Left kidney (tissue), 2 donors: ENCODE results near the gene ARL4A. TPM values are rescaled to one million over a fixed set of nuclear protein-coding genes. Genes with fewer than 3 reads are reported as not detected.

Experiments used
- DNase-seq: peaks from one replicate; pipeline ENCODE4 v3.0.0-alpha.2; 2013
- polyA plus RNA-seq: library from polyadenylated mRNA; unstranded; fragments of 120-200 nt; gene quantifications from one replicate; pipeline ENCODE4 v1.2.1, GENCODE V29; 2013; ENCODE audit not compliant: insufficient read length

Gene ARL4A
- polyA plus RNA-seq, 1 donor, result 29.3 TPM

GRCh38 chr7:12722636-12723605 lies 35.5 kb downstream of the ARL4A start:
- no peak for DNase-seq

- DNase-seq, result no peak
Observed at GRCh38 chr7:12725575-12726316, 38.3 kb downstream of the ARL4A start.

DNA sequence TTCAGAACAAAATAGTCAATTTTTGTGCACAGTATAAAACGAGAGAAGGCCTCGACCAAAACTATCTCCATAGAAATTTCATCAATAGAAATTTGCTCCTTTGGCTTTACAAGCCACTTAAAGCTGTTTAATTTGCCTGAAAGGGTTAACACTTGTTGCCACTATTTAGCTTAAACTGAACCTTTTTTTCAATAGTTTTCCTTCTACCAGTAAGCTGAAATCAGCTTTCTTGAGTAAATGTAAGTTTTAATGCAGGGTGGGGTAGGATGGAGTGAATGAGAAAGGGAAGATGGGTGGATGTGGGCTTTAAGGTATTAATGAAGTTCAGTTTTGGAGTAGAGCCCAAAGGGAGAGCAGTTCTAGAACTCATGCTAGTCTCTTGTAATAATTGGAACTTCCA lies 39.5 kb downstream of the ARL4A start:
- DNase-seq, result no peak

- no peak for DNase-seq
Observed at GRCh38 chr7:12727455-12728191, 40.2 kb downstream of the ARL4A start.

DNA sequence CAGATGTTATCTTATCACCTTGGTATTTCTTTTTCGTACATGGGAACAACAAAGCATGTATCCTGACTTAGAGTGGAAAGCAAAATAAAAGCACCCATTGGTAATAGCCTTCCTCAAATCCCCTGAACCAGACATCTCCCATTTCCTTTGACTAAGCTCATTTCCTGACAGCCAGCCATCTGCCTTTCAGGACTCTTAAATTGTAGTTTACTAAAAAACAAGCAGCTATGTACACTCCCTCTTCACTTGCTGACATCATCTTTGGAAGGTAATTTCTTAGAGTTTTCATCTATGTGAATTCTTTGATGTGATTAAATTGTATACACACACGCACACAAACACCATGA lies 40.7 kb downstream of the ARL4A start:
- no peak for DNase-seq

- DNase-seq, result no peak
Observed at GRCh38 chr7:12729112-12729511, 41.7 kb downstream of the ARL4A start.

DNA sequence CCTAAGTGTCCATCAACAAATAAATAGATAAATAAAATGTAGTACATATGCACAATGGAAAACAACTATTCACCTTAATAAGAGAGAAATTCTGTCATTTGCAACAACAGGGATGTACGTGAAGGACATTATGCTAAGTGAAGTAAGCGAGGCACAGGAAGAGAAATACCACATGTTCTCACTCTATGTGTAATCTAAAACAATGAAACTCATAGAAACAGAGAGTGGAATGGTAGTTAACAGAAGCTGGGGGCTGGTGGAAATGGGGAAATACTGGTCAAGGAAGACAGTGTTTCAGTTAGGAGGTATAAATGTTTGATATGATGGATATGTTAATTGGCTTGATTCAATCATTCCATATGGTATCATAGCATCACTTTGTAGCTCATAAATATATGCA lies 43.1 kb downstream of the ARL4A start:
- no peak for DNase-seq

DNA sequence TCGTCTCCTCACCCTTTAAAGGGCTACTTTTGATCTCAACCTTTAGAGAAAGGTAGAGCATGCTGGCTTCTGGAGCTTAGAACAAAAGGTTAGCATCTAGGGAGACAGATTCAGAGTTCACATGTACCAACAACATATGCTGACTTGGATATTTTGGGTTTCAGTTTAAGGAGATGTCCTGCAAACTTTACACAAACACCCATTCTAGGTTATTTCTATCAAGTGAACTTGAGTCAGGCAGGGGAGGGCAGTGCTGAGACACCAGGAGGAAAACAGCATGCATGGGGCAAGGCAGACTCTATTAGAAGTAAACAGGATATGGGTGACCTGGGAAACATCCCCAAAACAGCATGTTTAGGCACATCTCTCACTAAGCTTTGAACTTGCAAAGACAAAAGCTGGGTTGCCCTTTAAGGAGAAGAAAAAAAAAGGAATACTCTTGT lies 43.8 kb downstream of the ARL4A start:
- no peak for DNase-seq

- DNase-seq, result no peak
Observed at GRCh38 chr7:12731775-12732174, 44.3 kb downstream of the ARL4A start.

GRCh38 chr7:12732428-12732827 lies 45.0 kb downstream of the ARL4A start:
- DNase-seq, result no peak

DNA sequence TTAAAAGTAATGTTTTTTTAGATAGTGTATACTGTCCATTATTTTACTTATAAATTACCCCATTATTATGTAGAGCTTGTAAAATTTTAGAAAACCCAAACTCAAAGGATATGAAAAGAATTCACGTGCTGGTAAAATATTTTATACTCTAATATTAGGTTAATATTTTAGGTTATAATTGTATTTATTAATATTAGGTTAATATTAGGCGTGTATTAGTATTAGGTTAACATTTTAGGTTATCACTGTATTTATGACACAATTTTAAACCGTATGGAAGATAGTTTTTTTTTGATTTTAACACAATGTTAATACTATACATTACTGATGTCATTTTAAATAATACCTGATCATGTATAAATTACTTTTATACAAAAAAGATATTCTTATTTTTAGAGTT lies 48.5 kb downstream of the ARL4A start:
- no peak for DNase-seq

- DNase-seq, result no peak
Observed at GRCh38 chr7:12737373-12737772, 49.9 kb downstream of the ARL4A start.

DNA sequence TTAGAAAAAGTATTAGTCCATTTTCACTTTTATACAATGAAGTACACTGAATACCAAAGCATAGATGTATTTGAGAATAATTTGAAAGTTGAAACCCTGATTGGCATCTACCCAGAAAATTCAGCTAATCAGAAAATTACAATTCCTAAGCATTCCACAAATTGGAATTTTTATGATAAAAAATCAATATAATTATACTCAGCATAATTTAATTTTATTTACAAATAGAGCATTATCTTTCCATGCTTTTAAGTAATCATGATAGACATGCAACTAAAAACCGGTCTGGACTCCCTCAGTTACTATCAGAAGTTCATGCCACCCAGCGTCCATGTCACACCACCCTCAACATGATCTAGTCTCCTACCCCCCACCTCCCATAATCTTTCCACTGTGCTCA lies 50.4 kb downstream of the ARL4A start:
- no peak for DNase-seq

GRCh38 chr7:12738665-12739064 lies 51.2 kb downstream of the ARL4A start:
- no peak for DNase-seq

Other genes with a start within 250 kb of the ARL4A start
- gene SCIN, start 116.9 kb upstream of the ARL4A start, polyA plus RNA-seq, result 112 TPM